H1 (cell line): ENCODE results near the gene FRMD4A. TPM values are rescaled to one million over a fixed set of nuclear protein-coding genes. Genes with fewer than 3 reads are reported as not detected.

Source experiments
- CTCF ChIA-PET: fragments of 300-600 bp; sonication (Branson Sonifier 250); formaldehyde crosslinking; loops from one replicate; lab custom pipeline; 2021; ENCODE audit not compliant: partially characterized antibody; lab: Charles Lee
- POLR2A ChIA-PET: fragments of 300-600 bp; sonication (Branson Sonifier 250); formaldehyde crosslinking; loops from one replicate; lab custom pipeline; 2021; ENCODE audit warnings: inconsistent platforms; ENCODE audit not compliant: partially characterized antibody; lab: Charles Lee
- DNase-seq, 2 experiments: peaks; one replicate each; pipeline versions ENCODE4 v3.0.0 to v3.0.0-alpha.2; 2010 to 2022; ENCODE audit warnings: low spot score in 2 of 2, low read depth in 1 of 2, mixed read lengths in 1 of 2
- FAIRE-seq: peaks from 2 replicates; lab custom pipeline; 2011; peaks lifted over from hg19 to GRCh38; lab: Jason Lieb, UNC
- H2AFZ ChIP-seq: 2 replicates; pipeline ENCODE4 v1.8.1; 2012; ENCODE audit warnings: low read length, inconsistent platforms
- H2AK5ac ChIP-seq: 2 replicates; pipeline ENCODE4 v1.6.1; 2013; ENCODE audit warnings: low read depth, low read length
- H2BK120ac ChIP-seq: replicated peaks from 2 replicates; pipeline ENCODE3; 2013; ENCODE audit warnings: low read depth, low read length, inconsistent platforms
- H2BK12ac ChIP-seq: 2 replicates; pipeline ENCODE4 v1.6.1; 2013; ENCODE audit warnings: low read depth, low read length
- H2BK15ac ChIP-seq: 2 replicates; pipeline ENCODE4 v1.6.1; 2013; ENCODE audit warnings: low read length
- H2BK20ac ChIP-seq: 2 replicates; pipeline ENCODE4 v1.6.1; 2013; ENCODE audit warnings: low read length
- H2BK5ac ChIP-seq: 2 replicates; pipeline ENCODE4 v1.6.1; 2013; ENCODE audit warnings: low read depth, low read length
- H3K14ac ChIP-seq: 2 replicates; pipeline ENCODE4 v1.6.1; 2013; ENCODE audit warnings: inconsistent platforms; ENCODE audit not compliant: insufficient read length
- H3K18ac ChIP-seq: 2 replicates; pipeline ENCODE4 v1.6.1; 2013; ENCODE audit warnings: low read length; ENCODE audit errors: extremely low read depth
- H3K23ac ChIP-seq: 2 replicates; pipeline ENCODE4 v1.6.1; 2013; ENCODE audit warnings: inconsistent platforms; ENCODE audit not compliant: insufficient read length
- H3K23me2 ChIP-seq: 2 replicates; pipeline ENCODE4 v1.6.1; 2013; ENCODE audit warnings: low read depth, low read length
- H3K27ac ChIP-seq: 2 replicates; pipeline ENCODE4 v1.6.1; 2011; ENCODE audit warnings: low read depth, low read length, inconsistent platforms
- H3K27me3 ChIP-seq, 4 experiments: replicated peaks in 1 of 4; 1 replicate in 1 of 4; 2 replicates in 3 of 4; pipeline versions ENCODE4 v1.6.1 to v1.8.1; 2011 to 2013; ENCODE audit warnings: low read length in 3 of 4, mild to moderate bottlenecking in 3 of 4, inconsistent platforms in 2 of 4, mixed read lengths in 2 of 4, moderate library complexity in 1 of 4; ENCODE audit not compliant: control insufficient read depth in 3 of 4, insufficient read depth in 3 of 4; ENCODE audit errors: extremely low read depth in 1 of 4
- H3K36me3 ChIP-seq, 4 experiments: 2 replicates each; pipeline versions ENCODE4 v1.6.1 to v1.8.1; 2011 to 2013; ENCODE audit warnings: mild to moderate bottlenecking in 4 of 4, low read length in 3 of 4, moderate library complexity in 2 of 4, control low read depth in 1 of 4, inconsistent platforms in 1 of 4; ENCODE audit not compliant: insufficient read depth in 4 of 4, control insufficient read depth in 2 of 4
- H3K4ac ChIP-seq: replicated peaks from 2 replicates; pipeline ENCODE3; 2013; ENCODE audit warnings: low read length, low read depth, mixed read lengths, inconsistent platforms; ENCODE audit not compliant: insufficient read length
- H3K4me1 ChIP-seq, 4 experiments: replicated peaks in 1 of 4; 1 replicate in 1 of 4; 2 replicates in 3 of 4; pipeline versions ENCODE4 v1.6.1 to v1.8.1; 2011 to 2013; ENCODE audit warnings: low read length in 3 of 4, inconsistent platforms in 2 of 4, mixed read lengths in 1 of 4; ENCODE audit not compliant: insufficient read depth in 4 of 4, control insufficient read depth in 3 of 4
- H3K4me2 ChIP-seq, 2 experiments: 2 replicates each; pipeline versions ENCODE4 v1.6.1 to v1.8.1; 2011 to 2013; ENCODE audit warnings: low read depth in 2 of 2, low read length in 2 of 2, control low read depth in 1 of 2, inconsistent platforms in 1 of 2, mild to moderate bottlenecking in 1 of 2; ENCODE audit not compliant: insufficient read depth in 1 of 2
- H3K4me3 ChIP-seq, 4 experiments: fragments of 200-600, 300-600 bp in 1 of 4; sonication (generic), shearing (Covaris generic), sonication (Bioruptor Twin) in 1 of 4; 2 replicates each; pipeline versions ENCODE4 v1.5.1 to v1.8.1; 2011 to 2016; ENCODE audit warnings: low read length in 4 of 4, low read depth in 3 of 4, control low read depth in 2 of 4, inconsistent platforms in 2 of 4, mild to moderate bottlenecking in 2 of 4, mixed read lengths in 1 of 4, moderate library complexity in 1 of 4; ENCODE audit not compliant: insufficient read depth in 2 of 4; ENCODE audit errors: extremely low read depth in 1 of 4
- H3K56ac ChIP-seq: replicated peaks from 2 replicates; pipeline ENCODE3; 2013; ENCODE audit warnings: low read depth, mild to moderate bottlenecking, mixed read lengths, low read length, inconsistent platforms; ENCODE audit not compliant: insufficient read length
- H3K79me1 ChIP-seq: 2 replicates; pipeline ENCODE4 v1.6.1; 2013; ENCODE audit warnings: low read depth, low read length, control low read depth
- H3K79me2 ChIP-seq, 2 experiments: 2 replicates each; pipeline versions ENCODE4 v1.6.1 to v1.8.1; 2012 to 2013; ENCODE audit warnings: low read length in 2 of 2, mild to moderate bottlenecking in 2 of 2, inconsistent platforms in 1 of 2; ENCODE audit not compliant: insufficient read depth in 2 of 2, control insufficient read depth in 1 of 2
- H3K9ac ChIP-seq, 4 experiments: replicated peaks in 1 of 4; 1 replicate in 1 of 4; 2 replicates in 3 of 4; pipeline versions ENCODE4 v1.6.1 to v1.8.1; 2011 to 2013; ENCODE audit warnings: low read depth in 3 of 4, low read length in 3 of 4, control low read depth in 2 of 4, mild to moderate bottlenecking in 2 of 4, moderate library complexity in 2 of 4, inconsistent platforms in 1 of 4; ENCODE audit errors: extremely low read depth in 1 of 4
- H3K9me3 ChIP-seq, 2 experiments: 2 replicates each; pipeline versions ENCODE4 v1.6.1 to v1.8.1; 2012 to 2013; ENCODE audit warnings: mild to moderate bottlenecking in 2 of 2, moderate library complexity in 2 of 2, control low read depth in 1 of 2, inconsistent platforms in 1 of 2, low read depth in 1 of 2, low read length in 1 of 2, mixed read lengths in 1 of 2; ENCODE audit not compliant: insufficient read depth in 2 of 2
- H4K20me1 ChIP-seq, 2 experiments: replicated peaks in 1 of 2; 2 replicates each; pipeline versions ENCODE3 to v1.8.1; 2011 to 2013; ENCODE audit warnings: inconsistent platforms in 2 of 2, low read length in 2 of 2, mild to moderate bottlenecking in 1 of 2; ENCODE audit not compliant: insufficient read depth in 2 of 2, control insufficient read depth in 1 of 2
- H4K5ac ChIP-seq: 2 replicates; pipeline ENCODE4 v1.6.1; 2013; ENCODE audit warnings: low read length, low read depth, mixed read lengths, inconsistent platforms; ENCODE audit not compliant: insufficient read length
- H4K8ac ChIP-seq: 2 replicates; pipeline ENCODE4 v1.8.0; 2013; ENCODE audit warnings: mild to moderate bottlenecking, moderate library complexity, low read length, inconsistent platforms; ENCODE audit not compliant: insufficient read depth; ENCODE audit errors: extremely low read depth
- H4K91ac ChIP-seq: replicated peaks from 2 replicates; pipeline ENCODE3; 2013; ENCODE audit warnings: low read length, mixed read lengths, inconsistent platforms; ENCODE audit not compliant: insufficient read length
- BRCA1 ChIP-seq: IDR thresholded peaks from 2 replicates; pipeline ENCODE4 v1.6.1; 2012; ENCODE audit warnings: low read depth, low read length, improper control_type of control experiment
- CHD1 ChIP-seq: IDR thresholded peaks from 2 replicates; pipeline ENCODE4 v1.6.1; 2012; ENCODE audit warnings: low read depth, low read length, improper control_type of control experiment
- E2F6 ChIP-seq: IDR thresholded peaks from 2 replicates; pipeline ENCODE4 v1.6.1; 2012; ENCODE audit warnings: inconsistent platforms
- GABPA ChIP-seq: IDR thresholded peaks from 2 replicates; pipeline ENCODE4 v1.6.1; 2011; ENCODE audit warnings: mild to moderate bottlenecking, low read length, moderate library complexity, borderline replicate concordance; ENCODE audit not compliant: insufficient read depth
- HDAC2 ChIP-seq, 2 experiments: fragments of 300-600 bp in 1 of 2; sonication (generic) in 1 of 2; IDR thresholded peaks; 2 replicates each; pipeline ENCODE4 v1.6.1; 2011 to 2012; ENCODE audit warnings: low read depth in 2 of 2, low read length in 2 of 2, mild to moderate bottlenecking in 2 of 2, moderate library complexity in 2 of 2, borderline replicate concordance in 1 of 2, inconsistent platforms in 1 of 2
- JUND ChIP-seq: IDR thresholded peaks from 2 replicates; pipeline ENCODE4 v1.6.1; 2011; ENCODE audit warnings: mild to moderate bottlenecking, improper control_type of control experiment, low read length
- PHF8 ChIP-seq: fragments of 200-600 bp; sonication (generic); conservative IDR thresholded peaks from 2 replicates; pipeline ENCODE4 v1.7.1; 2012; ENCODE audit warnings: low read depth, mild to moderate bottlenecking, inconsistent platforms, low read length, moderate library complexity
- POU5F1 ChIP-seq: IDR thresholded peaks from 2 replicates; pipeline ENCODE4 v1.6.1; 2011; ENCODE audit warnings: low read depth, mild to moderate bottlenecking, low read length, moderate library complexity
- RBBP5 ChIP-seq: IDR thresholded peaks from 2 replicates; pipeline ENCODE4 v1.7.1; 2012; ENCODE audit warnings: low read depth, mild to moderate bottlenecking, inconsistent platforms, low read length, moderate library complexity, borderline replicate concordance
- RFX5 ChIP-seq: IDR thresholded peaks from 2 replicates; pipeline ENCODE4 v1.6.1; 2011; ENCODE audit warnings: low read depth, low read length, improper control_type of control experiment, borderline replicate concordance
- SAP30 ChIP-seq: fragments of 300-600 bp; sonication (generic); IDR thresholded peaks from 2 replicates; pipeline ENCODE4 v1.7.1; 2012; ENCODE audit warnings: low read length, moderate library complexity, mild to moderate bottlenecking, inconsistent platforms; ENCODE audit not compliant: insufficient read depth, insufficient replicate concordance
- SIN3A ChIP-seq, 2 experiments: IDR thresholded peaks in 1 of 2; conservative IDR thresholded peaks in 1 of 2; 2 replicates each; pipeline ENCODE4 v1.6.1; 2011 to 2012; ENCODE audit warnings: low read length in 2 of 2, improper control_type of control experiment in 1 of 2, low read depth in 1 of 2, mild to moderate bottlenecking in 1 of 2
- SIX5 ChIP-seq: IDR thresholded peaks from 2 replicates; pipeline ENCODE4 v1.6.1; 2011; ENCODE audit warnings: mild to moderate bottlenecking, low read depth, low read length
- WGBS, 2 experiments: shearing (Covaris generic) in 1 of 2; methylation state at CpG; one replicate each; pipeline versions ENCODE4 v1.1.6 to v1.1.7; 2013 to 2015; ENCODE audit warnings: low lambda C conversion rate in 2 of 2, mixed read lengths in 2 of 2, inconsistent platforms in 1 of 2, low coverage in 1 of 2, missing lambda C conversion rate in 1 of 2; ENCODE audit not compliant: insufficient replicate concordance in 2 of 2, insufficient coverage in 1 of 2, insufficient read length in 1 of 2; ENCODE audit errors: extremely low coverage in 1 of 2, missing lambda C conversion rate in 1 of 2; 5-methylcytosine and 5-hydroxymethylcytosine counted together
- polyA plus RNA-seq, 7 experiments: library from polyadenylated mRNA; depleted of rRNA in 3 of 7; stranded (reverse) in 5 of 7; unstranded in 2 of 7; fragments of >200 nt in 5 of 7; fragments of 200-250 nt in 2 of 7; gene quantifications; 1 replicate in 5 of 7; 2 replicates in 1 of 7; 4 replicates in 1 of 7; pipeline versions ENCODE4 v1.2.1 to v1.2.3, GENCODE V29; 2011 to 2013; ENCODE audit warnings: missing spikeins in 2 of 7, mixed read lengths in 2 of 7
- total RNA-seq: library from RNA; stranded (reverse); fragmentation: NEBNext Ultra II Directional; extraction: Animal tissue kit (Norgen Biotek cat#: 25700); gene quantifications from 2 replicates; pipeline ENCODE4 v1.2.1, GENCODE V29; 2021

The FRMD4A gene
- total and polyA plus RNA-seq, 2 of the 8 experiments (the other 6 are each of a cell fraction or from before 2014, with no cell fraction given), result 38.6 to 39.6 TPM

DNA sequence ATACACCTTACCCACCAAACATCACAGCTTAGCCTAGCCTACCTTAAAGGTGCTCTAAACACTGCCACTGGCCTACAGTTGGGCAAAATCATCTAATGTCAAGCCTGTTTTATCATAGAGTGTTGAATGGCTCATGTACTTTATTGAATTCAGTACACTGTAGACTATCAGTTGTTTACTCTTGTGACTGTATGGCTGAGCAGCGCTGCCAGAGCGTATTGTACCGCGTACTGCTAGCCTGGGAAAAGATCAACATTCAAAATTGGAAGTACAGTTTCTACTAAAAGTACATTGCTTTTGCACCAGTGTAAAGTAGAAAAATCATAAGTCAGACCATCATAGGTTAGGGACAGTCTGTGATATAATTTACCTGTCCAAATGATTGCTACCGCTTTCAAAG, 517.2 kb downstream of the FRMD4A start:
- H2BK5ac ChIP-seq, result no peak overlapping the region
- H3K9me3 ChIP-seq, result peaks cover 12 to 14% of the 10 kb centered on the region in 2 experiments; a peak in 3 of 4 replicates
- H2AFZ ChIP-seq, result no peak overlapping the region
- H2BK15ac ChIP-seq, result no peak overlapping the region
- H2BK20ac ChIP-seq, result no peak overlapping the region
- H3K4me1 ChIP-seq, result peaks cover 2 to 13% (median 8%) of the 10 kb centered on the region in 4 experiments
- H2BK12ac ChIP-seq, result no peak overlapping the region
- H3K36me3 ChIP-seq, result no peaks in the 10 kb centered on the region; a peak in 1 of 8 replicates
- H2AK5ac ChIP-seq, result no peak overlapping the region
- H3K4me2 ChIP-seq, result no peak overlapping the region
- 0 out of 2 replicates have a peak, but pooled peaks cover 4% of the 10 kb centered on the region for H3K79me1 ChIP-seq
- H4K91ac ChIP-seq, result no peak overlapping the region
- H4K20me1 ChIP-seq, result no peaks in the 10 kb centered on the region
- FAIRE-seq (no peak), DNase-seq (no peak)
- no peak overlapping the region for H3K4me3 ChIP-seq
- no peak overlapping the region for H4K5ac ChIP-seq
- 93% methylated on average over 5 of the region's 5 CpGs; no CpG with 5 or more reads in 1 of the 2 experiments for whole genome bisulfite sequencing, 2 experiments
- no peak overlapping the region for H3K27ac ChIP-seq
- no peak overlapping the region for H3K23ac ChIP-seq
- 0 out of 2 replicates have a peak, but pooled peaks cover 2% of the 10 kb centered on the region for H3K23me2 ChIP-seq
- no peak overlapping the region for H3K14ac ChIP-seq
- POLR2A ChIA-PET, result interaction anchor here (1.1 kb wide), 1 partner anchor 68 kb away, joined by 4 read pairs; no protein-coding TSS in a partner anchor
- no peak overlapping the region for H2BK120ac ChIP-seq
- H3K79me2 ChIP-seq, result no peaks in the 10 kb centered on the region
- H3K9ac ChIP-seq, result no peak overlapping the region
- no peak overlapping the region for H3K18ac ChIP-seq
- H3K4ac ChIP-seq, result no peak overlapping the region
- no peak overlapping the region for H3K56ac ChIP-seq
- CTCF ChIA-PET, result interaction anchor here (1.2 kb wide), 1 partner anchor 39 kb away, joined by 4 read pairs; no protein-coding TSS in a partner anchor
- no peaks in the 10 kb centered on the region for H3K27me3 ChIP-seq
- no peak overlapping the region for H4K8ac ChIP-seq
- TF ChIP-seq SIX5 (no peak), CHD1 (no peak), HDAC2 (IDR thresholded peaks at IDR 0.05; ENCODE audit: borderline replicate concordance in 1 of 2, low read depth in 2 of 2, low read length in 2 of 2) (no peak), BRCA1 (no peak), SAP30 (no peak), E2F6 (no peak), RFX5 (no peak), RBBP5 (no peak), PHF8 (no peak), POU5F1 (no peak), SIN3A (conservative IDR thresholded peaks at IDR 0.05 in 1 of 2, IDR thresholded peaks at IDR 0.05 in 1 of 2; ENCODE audit: low read depth in 1 of 2, low read length in 2 of 2) (no peak), GABPA (no peak), JUND (no peak)
